KOPT-K1 (cell line): Measurements from ENCODE around the gene RPS27.
"Not testable (repeated sequence)": the region's sequence is repeated elsewhere in the genome, so short reads cannot be mapped to it uniquely, and the experiment has no call there.

Experiments
- H3K27ac ChIP-seq: fragments of 200-600 bp; sonication (generic); 2 replicates; pipeline ENCODE4 v1.5.1; 2016; ENCODE audit warnings: antibody characterized with exemption, mild to moderate bottlenecking, low read depth, low read length; ENCODE audit not compliant: poor library complexity, severe bottlenecking
- H3K36me3 ChIP-seq: fragments of 200-600 bp; sonication (generic); 2 replicates; pipeline ENCODE4 v1.5.1; 2017; ENCODE audit warnings: antibody characterized with exemption, mild to moderate bottlenecking, low read length, moderate library complexity; ENCODE audit not compliant: insufficient read depth
- H3K9me3 ChIP-seq: fragments of 200-600 bp; sonication (generic); 2 replicates; pipeline ENCODE4 v1.5.1; 2017; ENCODE audit warnings: antibody characterized with exemption, low read length, mild to moderate bottlenecking; ENCODE audit not compliant: insufficient read depth, poor library complexity, severe bottlenecking

The RPS27 gene

DNA sequence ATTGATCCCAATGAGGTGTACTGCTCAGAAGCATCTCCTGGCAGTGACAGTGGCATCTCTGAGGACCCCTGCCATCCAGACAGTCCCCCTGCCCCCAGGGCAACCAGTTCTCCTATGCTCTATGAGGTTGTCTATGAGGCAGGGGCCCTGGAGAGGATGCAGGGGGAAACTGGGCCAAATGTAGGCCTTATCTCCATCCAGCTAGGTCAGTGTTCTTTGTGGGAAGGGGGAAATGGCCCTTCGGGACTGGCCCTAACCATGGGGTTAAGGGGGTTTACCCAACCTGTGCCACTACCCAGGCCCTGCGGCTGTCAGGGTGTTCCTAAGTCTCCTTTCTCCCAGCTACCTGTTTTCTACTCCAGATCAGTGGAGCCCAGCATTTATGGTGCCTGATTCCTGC is 21.6 kb upstream of the RPS27 start:
- Histone ChIP-seq H3K36me3 (peaks cover 17% of the 10 kb centered on the region), H3K27ac (no peak overlapping the region), H3K9me3 (no peaks in the 10 kb centered on the region)

DNA sequence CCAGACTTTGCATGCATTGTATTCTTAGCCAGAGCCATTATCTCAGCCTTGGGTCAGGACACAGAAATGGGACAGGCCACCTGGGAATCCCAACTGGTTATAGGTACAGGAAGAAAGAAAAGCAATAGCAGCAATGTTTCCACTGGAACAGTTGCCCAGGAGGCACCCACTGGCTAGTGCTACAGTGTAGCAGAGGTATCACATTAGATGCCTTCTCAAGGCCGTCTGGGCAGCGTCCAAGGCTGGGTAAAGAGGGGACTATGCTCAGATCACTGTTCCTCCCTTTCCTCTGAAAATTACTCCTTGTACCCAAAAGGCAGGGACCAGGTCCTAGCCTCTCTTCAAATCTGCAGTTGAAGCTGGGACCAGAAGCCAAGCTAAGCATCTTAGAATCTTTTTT is 20.2 kb upstream of the RPS27 start:
- Histone ChIP-seq H3K36me3 (peaks cover 31% of the 10 kb centered on the region), H3K9me3 (no peaks in the 10 kb centered on the region), H3K27ac (no peak overlapping the region)

DNA sequence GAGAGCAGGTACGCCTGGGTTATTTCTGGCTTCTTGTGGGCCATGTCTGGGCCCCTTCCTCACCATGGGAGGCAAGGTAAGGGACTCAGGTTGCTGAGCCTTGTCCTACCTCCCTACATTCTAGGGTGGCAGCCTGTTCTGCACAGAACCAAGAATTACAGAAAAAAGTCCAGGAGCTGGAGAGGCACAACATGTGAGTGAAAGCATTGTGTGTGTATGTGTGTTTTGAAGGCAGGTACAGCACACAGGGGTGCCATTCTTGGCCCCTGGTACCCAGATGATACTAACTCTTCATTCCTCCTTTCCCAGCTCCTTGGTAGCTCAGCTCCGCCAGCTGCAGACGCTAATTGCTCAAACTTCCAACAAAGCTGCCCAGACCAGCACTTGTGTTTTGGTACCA is 17.5 kb upstream of the RPS27 start:
- no peaks in the 10 kb centered on the region for H3K9me3 ChIP-seq
- peaks cover 42% of the 10 kb centered on the region for H3K36me3 ChIP-seq
- no peak overlapping the region for H3K27ac ChIP-seq

DNA sequence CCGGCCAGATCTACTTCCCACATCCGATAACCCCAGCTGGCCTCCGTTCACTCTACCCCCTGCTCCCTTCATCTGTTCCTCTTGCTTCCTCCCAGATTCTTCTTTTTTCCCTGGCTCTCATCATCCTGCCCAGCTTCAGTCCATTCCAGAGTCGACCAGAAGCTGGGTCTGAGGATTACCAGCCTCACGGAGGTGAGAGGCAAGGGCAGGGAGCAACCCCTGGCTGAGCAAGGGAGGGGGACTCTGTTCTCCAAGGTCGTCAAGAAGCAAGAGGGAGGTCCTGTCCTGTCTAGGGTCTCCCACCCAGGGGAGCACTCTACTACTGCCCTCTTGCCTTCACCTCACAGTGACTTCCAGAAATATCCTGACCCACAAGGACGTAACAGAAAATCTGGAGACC is 17.0 kb upstream of the RPS27 start:
- Histone ChIP-seq H3K9me3 (no peaks in the 10 kb centered on the region), H3K36me3 (peaks cover 42% of the 10 kb centered on the region), H3K27ac (no peak overlapping the region)

DNA sequence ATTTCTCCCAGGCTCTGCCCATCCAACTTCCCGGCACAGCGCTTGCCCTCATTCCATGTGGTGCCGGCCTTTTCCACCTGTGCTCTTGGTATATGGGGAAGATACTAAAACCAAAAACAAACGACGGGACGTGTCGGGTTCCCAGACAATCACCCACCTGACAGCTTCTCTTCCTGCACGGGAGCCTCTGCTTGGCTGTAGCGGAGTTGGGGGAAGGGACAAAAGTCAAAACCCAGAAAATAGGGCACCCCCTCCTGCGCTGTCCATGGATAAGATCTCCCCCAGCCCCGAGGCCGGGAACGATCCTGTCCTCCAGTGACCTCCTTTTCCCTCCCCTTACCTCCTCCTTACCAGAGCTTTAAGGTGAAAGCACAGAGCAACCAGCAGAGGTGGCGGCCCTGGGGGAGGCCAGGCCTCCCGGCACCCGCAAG is 13.7 kb upstream of the RPS27 start:
- Histone ChIP-seq H3K27ac (peak overlapping the region; percentile 90), H3K36me3 (peaks cover 42% of the 10 kb centered on the region)

DNA sequence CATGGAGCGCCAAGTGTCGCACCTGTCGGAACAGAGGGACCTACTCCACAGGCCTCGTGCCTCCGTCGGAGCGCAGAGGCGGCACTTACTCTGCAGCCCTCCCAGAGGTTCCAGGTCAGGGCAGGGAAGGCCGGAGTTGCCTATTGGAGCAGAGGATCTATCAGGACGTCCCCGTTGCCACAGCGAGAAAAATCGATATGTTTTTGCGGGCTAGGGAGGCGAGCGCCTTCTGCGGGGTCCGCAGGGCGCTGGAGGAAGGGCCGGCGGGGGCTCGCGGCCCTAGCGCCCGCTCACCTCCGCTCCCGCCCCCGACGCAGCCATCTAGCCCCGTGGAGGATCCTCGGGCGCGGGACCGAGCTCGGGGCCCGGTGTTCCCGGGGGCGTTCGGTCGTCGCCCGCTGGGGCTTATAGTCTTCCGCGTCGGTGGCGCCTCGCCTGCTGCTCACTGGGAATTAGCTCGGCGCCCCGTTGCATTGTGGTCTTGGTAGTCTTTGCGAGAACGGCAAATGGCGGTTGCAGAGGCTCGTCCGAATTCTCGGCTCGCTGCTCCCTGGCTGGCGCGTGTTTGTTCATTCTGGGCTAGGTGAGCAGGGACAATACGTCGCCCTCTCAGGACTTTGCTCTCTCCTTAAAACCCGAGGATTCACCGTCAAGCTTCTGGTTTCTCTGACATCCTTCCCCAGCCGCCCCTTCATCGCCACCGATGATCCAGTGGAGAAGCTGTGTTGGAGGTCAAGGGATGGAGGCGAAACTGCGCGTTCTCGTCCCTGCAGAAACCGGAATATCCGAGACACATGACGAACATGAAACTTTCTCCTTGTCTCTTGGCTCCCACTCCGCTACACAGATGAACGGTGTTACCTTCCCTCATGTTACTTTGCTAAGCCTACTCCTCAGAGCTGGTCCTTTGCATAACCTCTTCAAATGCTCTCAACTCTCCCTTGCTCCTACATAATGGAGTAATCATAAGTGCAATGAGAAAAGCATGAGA is 13.0 kb upstream of the RPS27 start, which contains the start of gene JTB:
TSS of gene JTB (minus strand) at position 425 of the 991 bp plus-strand sequence. CDS start at position 3, 422 bp downstream.
- Histone ChIP-seq H3K27ac (peak within 1 kb of the TSS; percentile 90), H3K9me3 (no peaks in the 10 kb centered on the region), H3K36me3 (peaks cover 39% of the 10 kb centered on the region)

More for the DNA sequence above, 13.7 kb upstream of the RPS27 start:
- H3K9me3 ChIP-seq: no peaks in the 10 kb centered on the region

DNA sequence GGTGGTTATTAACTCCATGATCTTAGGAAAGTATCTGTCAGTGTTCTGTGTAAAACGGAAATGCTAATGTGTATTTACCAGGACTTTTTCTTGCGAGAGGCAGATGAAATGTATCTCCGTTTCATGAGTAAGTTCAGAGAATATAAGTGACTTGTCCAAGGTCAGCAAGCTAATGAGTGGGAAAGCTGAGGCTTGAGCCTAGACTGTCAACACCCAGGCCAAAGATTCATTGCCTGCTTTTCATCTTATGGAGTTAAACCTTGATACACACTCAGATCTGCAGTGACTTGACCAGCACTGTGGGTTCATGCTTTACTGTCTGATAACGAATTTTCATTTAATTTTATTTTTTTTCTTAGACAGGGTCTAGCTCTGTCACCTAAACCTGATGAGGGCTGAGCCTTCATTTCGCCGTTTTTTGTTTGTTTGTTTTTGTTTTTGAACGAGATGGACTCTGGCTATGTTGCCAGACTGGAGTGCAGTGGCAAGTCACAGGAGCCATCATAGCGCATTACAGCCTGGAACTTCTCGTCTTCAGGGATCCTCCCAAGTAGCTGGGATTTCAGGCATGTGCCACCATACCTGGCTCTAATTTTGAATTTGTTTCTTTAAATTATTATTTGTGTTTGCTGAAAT is 12.2 kb upstream of the RPS27 start:
- Histone ChIP-seq H3K36me3 (peaks cover 30% of the 10 kb centered on the region), H3K27ac (peak overlapping the region; percentile 90), H3K9me3 (no peaks in the 10 kb centered on the region)

DNA sequence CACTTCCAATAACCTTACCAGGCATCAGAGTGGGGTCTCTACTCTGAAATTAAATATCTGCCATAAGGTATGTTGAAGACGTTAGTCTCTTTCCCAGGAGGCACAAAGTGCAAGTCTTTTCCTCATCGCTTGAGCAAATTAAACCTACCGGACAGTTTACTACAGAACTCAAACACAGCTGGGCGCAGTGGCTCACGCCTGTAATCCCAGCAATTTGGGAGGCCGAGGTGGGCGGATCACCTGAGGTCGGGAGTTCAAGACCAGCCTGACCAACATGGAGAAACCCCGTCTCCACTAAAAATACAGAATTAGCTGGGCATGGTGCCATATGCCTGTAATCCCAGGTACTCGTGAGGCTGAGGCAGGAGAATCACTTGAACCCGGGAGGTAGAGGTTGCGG is 11.5 kb upstream of the RPS27 start:
- H3K27ac ChIP-seq, H3K9me3 ChIP-seq: not testable (repeated sequence)
- peaks cover 23% of the 10 kb centered on the region for H3K36me3 ChIP-seq

DNA sequence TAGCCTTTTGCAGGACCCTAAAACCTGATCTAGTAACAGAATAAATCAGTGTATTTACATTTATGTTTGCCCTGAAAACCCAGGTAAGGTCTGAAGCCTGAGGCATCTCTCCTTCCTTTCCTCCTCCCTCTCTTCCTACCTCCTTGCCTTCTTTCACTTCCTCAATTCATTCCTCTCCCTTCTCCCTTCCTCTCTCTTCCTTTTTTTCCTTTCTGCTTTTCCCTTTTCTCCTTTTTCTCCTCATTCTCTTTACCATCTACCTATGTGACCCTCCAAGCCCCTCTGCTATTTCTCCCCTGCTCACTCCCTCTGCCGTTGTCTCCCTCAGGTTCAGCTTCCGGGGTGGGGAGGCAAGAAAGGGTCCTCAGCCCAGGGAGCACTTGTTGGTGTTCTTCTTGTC is 8.8 kb upstream of the RPS27 start:
- not testable (repeated sequence) for H3K36me3 ChIP-seq, H3K9me3 ChIP-seq, H3K27ac ChIP-seq

DNA sequence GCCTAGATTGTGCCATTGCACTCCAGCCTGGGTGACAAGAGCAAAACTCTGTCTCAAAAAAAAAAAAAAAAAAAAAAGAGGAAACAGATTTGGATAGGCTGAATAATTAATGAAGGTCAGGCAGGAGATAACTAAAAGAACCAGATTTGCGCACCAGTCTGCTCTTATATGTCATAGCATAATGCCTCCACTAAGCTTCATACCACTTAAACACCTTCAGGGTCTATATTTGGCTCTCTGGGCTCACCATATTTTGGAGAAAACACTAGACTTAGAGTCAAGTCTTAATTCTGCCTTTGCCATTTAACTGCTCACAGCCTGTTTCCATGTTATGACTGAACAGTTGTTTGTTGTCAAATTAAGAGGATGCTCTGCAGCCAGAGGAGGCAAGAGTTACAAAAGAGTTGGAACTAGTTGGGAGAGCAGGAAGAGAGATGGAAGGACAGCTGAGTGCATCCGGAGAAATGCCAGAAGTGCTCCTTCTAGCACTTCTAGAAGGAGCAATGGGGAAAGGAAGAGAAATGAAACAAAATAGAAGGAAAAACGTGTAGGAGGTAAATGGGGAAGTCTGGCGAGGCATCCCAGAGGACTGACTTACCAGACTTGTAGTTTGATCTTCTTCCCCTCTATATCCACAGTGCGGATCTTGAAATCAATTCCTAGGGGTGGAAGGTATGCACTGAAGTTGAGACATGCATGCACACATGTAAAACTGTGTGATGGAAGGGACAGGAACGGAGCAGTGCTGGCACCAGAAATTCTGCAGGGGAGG is 6.3 kb upstream of the RPS27 start:
- H3K27ac ChIP-seq: no peak overlapping the region
- no peaks in the 10 kb centered on the region for H3K36me3 ChIP-seq
- no peaks in the 10 kb centered on the region for H3K9me3 ChIP-seq

DNA sequence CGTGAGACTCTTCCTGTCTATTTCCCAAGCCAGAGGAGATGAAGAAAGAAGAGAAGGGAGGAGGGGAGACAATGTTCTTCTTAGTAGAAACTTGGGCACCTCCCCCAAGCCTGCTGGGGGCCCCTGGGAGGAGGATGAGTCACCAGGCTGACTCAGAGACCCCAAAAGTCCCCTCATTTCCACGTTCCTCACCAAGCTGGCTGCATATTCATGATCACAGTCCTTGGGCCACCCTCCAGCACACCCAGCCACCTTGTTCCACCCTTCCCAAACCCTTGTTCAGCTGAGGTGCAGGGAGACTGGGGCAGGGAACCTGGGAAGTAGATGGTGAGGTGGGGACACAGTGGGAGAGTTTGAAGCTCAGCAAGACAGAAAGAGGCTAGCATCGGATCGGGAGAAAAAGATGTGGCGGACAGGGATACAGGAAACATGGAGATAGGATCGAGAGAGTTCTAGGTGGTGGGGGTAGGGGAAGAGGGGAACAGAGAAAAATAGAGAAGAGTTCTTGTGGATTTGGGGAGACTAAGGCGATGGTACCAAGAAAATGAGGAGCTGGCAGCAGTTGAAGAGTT is 5.1 kb upstream of the RPS27 start:
- Histone ChIP-seq H3K27ac (no peak overlapping the region), H3K9me3 (no peaks in the 10 kb centered on the region), H3K36me3 (no peaks in the 10 kb centered on the region)

DNA sequence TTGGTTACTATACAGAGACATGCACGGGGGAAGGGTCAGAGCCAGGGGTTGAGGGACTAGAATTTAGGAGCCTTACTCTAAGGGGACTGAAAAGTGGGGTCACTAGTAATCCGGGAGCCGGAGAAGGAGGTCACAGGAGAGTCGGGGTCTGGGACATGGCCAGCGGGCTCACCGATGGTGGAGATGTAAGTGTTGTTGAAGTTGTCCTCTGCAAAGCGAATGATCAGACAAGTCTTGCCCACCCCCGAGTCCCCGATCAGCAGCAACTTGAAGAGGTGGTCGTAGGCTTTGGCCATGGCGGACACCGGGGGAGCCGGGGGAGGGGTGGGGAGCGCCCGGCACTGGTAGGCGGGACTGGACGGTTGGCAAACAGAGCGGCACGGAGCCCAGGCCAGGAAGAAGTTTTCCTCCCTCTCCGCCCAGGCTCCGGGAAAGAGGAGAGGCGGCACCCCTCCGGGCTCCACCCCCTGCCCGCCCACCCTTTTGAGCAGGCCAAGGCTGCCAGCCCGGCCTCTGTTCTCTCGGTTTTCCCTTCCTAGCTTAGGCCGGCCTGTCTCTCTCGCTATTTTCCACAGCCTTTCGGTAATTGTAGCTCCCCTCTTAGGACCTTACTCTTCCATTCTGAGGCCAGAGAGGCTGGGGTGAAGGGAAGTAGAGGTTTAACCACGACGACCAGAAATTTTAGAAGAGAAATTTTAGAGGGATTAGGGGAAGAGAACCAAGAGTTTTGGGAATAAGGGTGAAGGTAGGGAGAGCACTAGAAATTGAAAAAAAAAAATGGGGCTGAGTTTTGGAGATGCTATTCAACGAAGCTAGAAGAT is 4.4 kb upstream of the RPS27 start, which contains the start of gene RAB13:
TSS of gene RAB13 (minus strand) at position 399 of the 821 bp plus-strand sequence. CDS start at position 296, 103 bp downstream.
- H3K27ac ChIP-seq: peak within 1 kb of the TSS; percentile 4

DNA sequence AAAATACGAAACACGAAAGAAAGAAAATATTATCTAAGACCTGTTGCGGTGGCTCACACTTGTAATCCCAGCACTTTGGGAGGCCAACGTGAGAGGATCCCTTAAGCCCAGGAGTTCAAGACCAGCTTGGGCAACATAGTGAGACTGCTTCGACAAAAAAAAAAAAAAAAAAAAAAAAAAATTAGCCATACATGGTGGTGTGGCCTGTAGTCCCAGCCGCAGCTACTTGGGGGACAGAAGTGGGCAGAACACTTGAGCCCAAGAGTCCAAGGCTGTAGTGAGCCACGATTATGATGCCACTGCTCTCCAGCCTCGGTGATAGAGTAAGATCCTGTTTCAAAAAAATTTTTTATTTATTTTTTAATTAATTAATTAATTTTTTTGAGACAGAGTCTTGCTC is 2.9 kb upstream of the RPS27 start:
- Histone ChIP-seq H3K27ac (no peak overlapping the region), H3K9me3 (no peaks in the 10 kb centered on the region), H3K36me3 (peaks cover 17% of the 10 kb centered on the region)

More for the DNA sequence above, 4.4 kb upstream of the RPS27 start, which contains the start of gene RAB13:
- peaks cover 3% of the 10 kb centered on the region for H3K36me3 ChIP-seq
- no peaks in the 10 kb centered on the region for H3K9me3 ChIP-seq

DNA sequence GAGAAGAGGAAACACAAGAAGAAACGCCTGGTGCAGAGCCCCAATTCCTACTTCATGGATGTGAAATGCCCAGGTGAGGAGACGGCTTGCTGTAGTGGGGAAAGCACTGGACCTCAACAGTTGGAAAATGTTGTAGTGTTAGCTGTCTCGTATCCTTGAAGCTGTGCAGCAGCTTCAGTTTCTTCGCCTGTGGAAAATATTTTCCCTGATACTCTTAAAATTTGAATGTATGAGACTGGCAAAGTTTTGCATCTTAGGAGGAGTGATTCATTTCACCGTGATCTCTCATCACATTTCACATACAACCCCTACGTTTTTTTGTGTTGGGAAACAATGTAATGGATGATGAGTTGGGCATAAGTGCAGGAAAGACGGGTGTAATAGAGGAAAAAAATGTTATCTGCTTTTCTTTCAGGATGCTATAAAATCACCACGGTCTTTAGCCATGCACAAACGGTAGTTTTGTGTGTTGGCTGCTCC is 629 bp downstream of the RPS27 start:
- Histone ChIP-seq H3K36me3 (peaks cover 50% of the 10 kb centered on the region), H3K9me3 (no peaks in the 10 kb centered on the region), H3K27ac (peak overlapping the region; percentile 93)
